ENCODE results near the gene KLHL20.
"Not testable (repeated sequence)": the region's sequence is repeated elsewhere in the genome, so short reads cannot be mapped to it uniquely, and the experiment has no call there.

The KLHL20 gene, protein sequence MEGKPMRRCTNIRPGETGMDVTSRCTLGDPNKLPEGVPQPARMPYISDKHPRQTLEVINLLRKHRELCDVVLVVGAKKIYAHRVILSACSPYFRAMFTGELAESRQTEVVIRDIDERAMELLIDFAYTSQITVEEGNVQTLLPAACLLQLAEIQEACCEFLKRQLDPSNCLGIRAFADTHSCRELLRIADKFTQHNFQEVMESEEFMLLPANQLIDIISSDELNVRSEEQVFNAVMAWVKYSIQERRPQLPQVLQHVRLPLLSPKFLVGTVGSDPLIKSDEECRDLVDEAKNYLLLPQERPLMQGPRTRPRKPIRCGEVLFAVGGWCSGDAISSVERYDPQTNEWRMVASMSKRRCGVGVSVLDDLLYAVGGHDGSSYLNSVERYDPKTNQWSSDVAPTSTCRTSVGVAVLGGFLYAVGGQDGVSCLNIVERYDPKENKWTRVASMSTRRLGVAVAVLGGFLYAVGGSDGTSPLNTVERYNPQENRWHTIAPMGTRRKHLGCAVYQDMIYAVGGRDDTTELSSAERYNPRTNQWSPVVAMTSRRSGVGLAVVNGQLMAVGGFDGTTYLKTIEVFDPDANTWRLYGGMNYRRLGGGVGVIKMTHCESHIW

DNA sequence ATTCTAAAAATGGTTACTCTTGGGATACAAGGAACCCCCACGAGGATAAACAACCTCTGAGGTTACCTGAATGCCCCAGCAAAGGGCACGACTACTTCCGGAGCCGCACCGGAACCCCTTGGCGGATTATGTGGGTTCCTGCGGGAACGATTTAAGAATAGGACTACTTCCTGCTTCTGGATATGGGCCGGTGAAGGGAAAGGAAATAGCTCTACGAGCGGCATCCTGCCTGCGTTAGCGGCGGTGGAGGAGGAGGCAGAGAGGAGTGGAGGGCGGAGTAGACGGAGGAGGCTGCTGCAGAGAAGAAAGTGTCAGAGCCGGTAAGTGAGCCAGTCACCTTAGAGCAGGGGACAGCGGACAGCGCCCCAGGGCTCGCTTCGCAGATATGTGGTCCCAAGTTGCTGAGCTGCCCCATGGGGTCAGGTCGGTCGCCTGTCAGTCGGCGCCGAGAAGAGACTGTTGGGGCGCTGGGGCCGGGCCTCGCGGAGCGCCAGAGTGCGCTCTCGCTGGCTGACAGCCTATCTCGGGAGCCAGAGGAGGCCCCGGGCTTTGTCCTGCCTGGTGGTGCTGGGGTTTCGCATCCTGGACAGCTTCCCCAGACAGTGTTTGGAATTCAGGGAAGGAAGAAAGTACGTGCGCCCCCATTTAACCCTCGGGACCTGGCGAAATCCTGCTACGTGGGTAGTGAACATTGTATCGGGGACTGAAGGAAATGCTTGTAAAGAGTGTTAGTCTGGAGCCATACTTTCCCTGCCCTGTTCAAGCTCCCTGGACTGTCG is at the start of gene KLHL20:
KLHL20 (plus strand) TSS at position 223 of the 779 bp plus-strand sequence. CDS start 1,063 bp downstream, outside the sequence.
- peak; percentile 86 for DNase-seq

- DNase-seq: no peak
These were observed 48.1 kb upstream of the KLHL20 start for GRCh38 chr1:173666646-173667045.

DNA sequence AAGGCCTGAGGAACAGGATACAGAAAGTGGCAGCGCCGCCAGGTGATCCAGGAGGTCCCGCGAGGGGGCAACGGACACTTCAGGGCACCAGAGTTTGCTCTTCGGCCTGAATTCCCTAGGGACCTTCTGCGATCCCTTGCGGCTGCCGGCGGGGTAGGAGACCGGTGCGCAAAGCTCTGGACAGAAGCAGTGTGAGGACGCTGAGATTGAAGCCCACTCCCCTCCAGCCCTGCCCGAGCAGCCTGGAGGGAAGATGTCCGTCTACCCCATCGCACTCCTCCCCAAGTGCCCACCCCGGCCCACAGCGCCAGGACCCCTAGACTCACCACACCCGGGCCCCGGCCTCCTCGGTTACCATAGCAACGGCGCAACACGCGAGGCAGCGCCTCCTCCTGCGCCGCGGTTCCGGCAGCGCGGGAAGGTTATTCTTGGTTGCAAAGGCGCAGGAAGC is 45.3 kb upstream of the KLHL20 start, which contains the start of gene ANKRD45:
ANKRD45 (minus strand) TSS at position 361 of the 451 bp plus-strand sequence. CDS start 10,433 bp downstream, outside the sequence.
- no peak for DNase-seq

DNA sequence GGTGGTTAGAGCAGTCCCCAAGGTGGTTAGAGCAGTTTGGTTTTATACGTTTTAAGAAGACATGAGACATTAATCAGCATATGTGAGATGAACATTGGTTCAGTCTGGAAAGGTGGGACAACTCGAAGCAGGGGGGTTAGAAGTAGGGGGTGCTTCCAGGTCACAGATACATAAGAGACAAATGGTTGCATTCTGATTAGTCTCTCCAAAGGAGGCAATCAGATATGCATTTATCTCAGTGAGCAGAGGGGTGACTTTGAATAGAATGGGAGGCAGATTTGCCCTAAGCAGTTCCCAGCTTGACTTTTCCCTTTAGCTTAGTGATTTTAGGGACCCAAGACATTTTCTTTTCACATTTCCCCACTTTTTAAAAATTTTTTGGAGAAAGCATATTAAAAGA is 40.3 kb upstream of the KLHL20 start:
- not testable (repeated sequence) for DNase-seq

- DNase-seq: not testable (repeated sequence)
These were observed 34.6 kb upstream of the KLHL20 start for GRCh38 chr1:173680152-173680551.

GRCh38 chr1:173682184-173682583 is 32.6 kb upstream of the KLHL20 start:
- DNase-seq: no peak

DNA sequence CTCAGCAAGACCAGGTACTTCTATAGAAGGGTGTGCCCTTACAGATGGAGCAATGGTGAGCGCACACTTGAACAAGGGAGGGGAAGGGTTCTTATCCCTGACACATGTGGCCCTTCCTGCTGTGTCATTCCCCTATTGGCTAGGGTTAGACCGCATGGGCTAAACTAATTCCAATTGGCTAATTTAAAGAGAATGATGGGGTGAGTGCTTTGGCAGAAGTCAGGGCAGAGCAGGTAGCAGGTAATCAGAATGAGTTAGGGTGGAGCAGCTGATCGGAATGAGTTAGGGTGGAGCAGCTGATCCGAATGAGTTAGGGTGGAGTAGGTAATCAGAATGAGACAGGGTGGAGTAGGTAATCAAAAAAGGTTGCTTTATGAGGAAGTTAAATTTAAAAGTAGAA is 30.9 kb upstream of the KLHL20 start:
- not testable (repeated sequence) for DNase-seq

DNA sequence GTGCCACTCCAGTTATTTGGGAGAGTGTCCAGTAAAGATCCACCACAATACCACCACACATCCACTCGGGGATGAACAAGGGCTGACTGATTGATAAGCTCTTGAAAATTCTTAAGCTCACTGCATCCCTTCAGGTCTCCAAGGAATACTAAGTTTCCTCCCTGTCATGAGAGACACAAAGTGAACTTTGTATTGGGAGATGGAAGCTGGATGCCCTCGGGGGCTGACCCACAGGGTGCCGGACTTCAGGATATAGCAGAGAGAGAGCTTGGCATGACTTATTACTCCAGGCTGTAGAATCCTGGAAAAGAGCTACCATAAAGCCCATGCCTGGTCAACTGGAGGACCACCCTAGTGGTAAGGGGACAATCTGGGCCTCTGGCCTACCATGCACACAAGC is 29.7 kb upstream of the KLHL20 start:
- DNase-seq: not testable (repeated sequence)

GRCh38 chr1:173688300-173688699 is 26.5 kb upstream of the KLHL20 start:
- DNase-seq: no peak

DNA sequence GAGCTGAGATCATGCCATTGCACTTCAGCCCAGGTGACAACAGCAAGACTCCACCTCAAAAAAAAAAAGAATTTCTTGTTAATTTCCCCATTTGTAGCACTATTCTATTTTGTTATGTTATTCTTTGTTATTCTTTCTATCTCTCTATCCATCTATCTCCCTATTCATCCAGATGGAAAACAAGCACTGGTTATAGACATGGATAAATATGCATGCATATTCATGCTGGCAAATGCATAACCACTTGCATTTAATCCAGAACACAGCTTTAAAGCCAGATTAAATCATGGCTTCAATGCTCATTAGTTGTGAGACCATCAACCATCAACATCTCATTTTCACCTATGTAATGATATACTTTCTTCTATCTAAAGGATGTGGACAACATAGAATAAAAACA is 21.5 kb upstream of the KLHL20 start:
- DNase-seq: no peak

DNA sequence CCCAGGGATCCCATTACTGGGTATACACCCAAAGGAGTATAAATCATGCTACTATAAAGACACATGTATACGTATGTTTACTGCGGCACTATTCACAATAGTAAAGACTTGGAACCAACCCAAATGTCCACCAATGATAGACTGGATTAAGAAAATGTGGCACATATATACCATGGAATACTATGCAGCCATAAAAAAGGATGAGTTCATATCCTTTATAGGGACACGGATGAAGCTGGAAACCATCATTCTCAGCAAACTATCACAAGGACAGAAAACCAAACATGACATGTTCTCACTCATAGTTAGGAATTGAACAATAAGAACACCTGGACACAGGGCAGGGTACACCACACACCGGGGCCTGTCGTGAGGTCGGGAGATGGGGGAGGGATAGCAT is 13.5 kb upstream of the KLHL20 start:
- DNase-seq: not testable (repeated sequence)

GRCh38 chr1:173702736-173703135 is 12.0 kb upstream of the KLHL20 start:
- DNase-seq: no peak

- DNase-seq: no peak
These were observed 9.7 kb upstream of the KLHL20 start for GRCh38 chr1:173705117-173705516.

DNA sequence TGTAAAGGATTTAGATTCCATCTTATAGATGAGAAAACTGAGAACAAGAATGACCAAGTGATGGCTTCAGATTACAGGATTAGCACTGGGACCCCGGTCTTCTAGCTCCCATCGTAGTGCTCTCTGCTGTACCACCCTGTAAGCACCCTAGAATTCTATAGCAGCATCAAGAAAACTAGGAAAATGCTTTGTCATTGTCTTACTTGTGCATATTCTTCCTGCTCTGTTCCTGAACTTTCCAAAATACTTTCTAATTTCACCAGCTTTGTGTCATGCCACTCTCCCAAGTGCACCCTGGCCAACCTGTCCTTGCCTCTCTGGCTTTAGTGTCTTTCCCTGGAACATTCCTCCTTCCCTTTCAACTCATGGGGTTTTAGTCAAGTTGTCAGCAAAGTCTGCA is 6.0 kb upstream of the KLHL20 start:
- no peak for DNase-seq

GRCh38 chr1:173714441-173714758 is 381 bp upstream of the KLHL20 start:
- no peak for DNase-seq

DNA sequence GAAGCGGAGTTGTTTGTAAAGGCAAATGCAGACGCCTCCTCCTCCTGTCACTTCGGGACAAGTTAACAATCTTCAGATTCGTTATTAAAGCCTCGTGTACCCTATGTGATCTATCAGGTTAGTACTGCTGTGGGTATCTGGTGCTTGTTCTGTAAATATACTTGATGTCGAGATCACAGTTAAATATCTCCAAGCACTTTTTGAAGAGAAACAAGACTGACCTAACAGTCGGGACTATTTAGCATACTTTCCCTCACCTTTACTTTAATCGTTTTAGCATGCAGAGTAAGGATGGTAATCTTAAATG is 710 bp downstream of the KLHL20 start:
- no peak for DNase-seq

DNA sequence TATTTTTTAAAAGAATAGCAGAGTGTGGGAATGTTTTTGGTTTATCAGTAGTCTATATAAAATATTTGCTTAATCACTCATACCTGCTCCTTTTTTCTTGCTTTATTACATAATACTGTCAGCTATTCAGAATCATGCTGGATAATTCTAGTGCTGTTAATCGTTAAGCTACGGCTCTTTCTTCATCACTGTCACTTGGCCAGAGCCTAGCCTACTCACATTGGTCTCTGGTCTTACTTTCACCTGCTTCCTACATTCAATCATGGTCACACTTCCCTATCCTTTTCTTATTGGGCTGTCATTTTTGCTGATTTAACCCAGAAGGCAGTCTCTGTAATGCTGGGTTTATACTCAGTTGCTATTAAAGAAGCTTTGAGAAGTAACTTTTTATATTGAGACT is 2.5 kb downstream of the KLHL20 start:
- no peak for DNase-seq

DNA sequence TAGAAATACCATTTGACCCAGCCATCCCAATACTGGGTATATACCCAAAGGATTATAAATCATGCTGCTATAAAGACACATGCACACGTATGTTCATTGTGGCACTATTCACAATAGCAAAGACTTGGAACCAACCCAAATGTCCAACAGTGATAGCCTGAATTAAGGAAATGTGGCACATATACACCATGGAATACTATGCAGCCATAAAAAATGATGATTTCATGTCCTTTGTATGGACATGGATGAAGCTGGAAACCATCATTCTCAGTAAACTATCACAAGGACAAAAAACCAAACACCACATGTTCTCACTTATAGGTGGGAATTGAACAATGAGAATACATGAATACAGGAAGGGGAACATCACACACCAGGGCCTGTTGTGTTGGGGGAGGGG is 16.6 kb downstream of the KLHL20 start:
- not testable (repeated sequence) for DNase-seq

DNA sequence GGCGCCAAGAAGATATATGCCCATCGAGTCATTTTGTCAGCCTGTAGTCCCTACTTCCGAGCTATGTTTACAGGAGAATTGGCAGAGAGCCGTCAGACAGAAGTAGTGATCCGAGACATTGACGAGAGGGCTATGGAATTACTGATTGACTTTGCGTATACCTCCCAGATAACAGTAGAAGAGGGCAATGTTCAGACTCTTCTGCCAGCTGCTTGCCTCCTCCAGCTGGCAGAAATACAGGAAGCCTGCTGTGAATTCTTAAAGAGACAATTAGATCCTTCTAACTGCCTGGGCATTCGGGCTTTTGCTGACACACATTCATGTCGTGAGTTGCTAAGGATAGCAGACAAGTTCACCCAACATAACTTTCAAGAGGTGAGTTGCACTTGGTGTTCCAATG is 19.1 kb downstream of the KLHL20 start:
- no peak for DNase-seq

DNA sequence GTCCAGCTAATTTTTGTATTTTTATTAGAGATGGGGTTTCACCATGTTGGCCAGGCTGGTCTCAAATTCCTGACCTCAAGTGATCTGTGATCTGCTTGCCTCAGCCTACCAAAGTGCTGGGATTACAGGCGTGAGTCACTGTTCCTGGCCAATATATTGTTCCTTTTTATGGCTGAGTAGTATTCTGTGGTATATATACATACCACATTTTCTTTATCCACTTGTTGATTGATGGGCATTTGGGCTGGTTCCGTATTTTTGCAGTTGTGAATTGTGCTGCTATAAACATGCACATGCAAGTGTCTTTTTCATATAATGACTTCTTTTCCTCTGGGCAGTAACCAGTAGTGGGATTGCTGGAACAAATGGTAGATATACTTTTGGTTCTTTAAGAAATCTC is 21.3 kb downstream of the KLHL20 start:
- not testable (repeated sequence) for DNase-seq

- no peak for DNase-seq
These were observed 27.6 kb downstream of the KLHL20 start for GRCh38 chr1:173742203-173742886.

GRCh38 chr1:173744651-173745050 is 29.9 kb downstream of the KLHL20 start:
- DNase-seq: no peak

GRCh38 chr1:173749137-173749536 is 34.4 kb downstream of the KLHL20 start:
- DNase-seq: no peak

Data from stimulated activated naive CD4-positive, alpha-beta T cell treated with Interleukin-2 at 50 U/mL for 16 hours (primary cell).